GM20000 (cell line): Measurements from ENCODE around the gene CDC42SE2.

Source experiments
- DNase-seq: peaks from one replicate; pipeline ENCODE4 v3.0.0; 2012; ENCODE audit warnings: low spot score
- CTCF ChIP-seq: IDR thresholded peaks from 2 replicates; pipeline ENCODE4 v1.5.1; 2012; ENCODE audit warnings: mild to moderate bottlenecking, control low read depth; ENCODE audit errors: extremely low read depth, missing control alignments

CDC42SE2 gene

GRCh38 chr5:131400585-131400984, 136.7 kb downstream of the CDC42SE2 start:
- no peak for DNase-seq
- TF ChIP-seq CTCF: no peak

GRCh38 chr5:131405674-131406073, 141.8 kb downstream of the CDC42SE2 start:
- TF ChIP-seq CTCF: no peak
- DNase-seq: no peak

GRCh38 chr5:131406076-131406475, 142.2 kb downstream of the CDC42SE2 start:
- no peak for TF ChIP-seq CTCF
- DNase-seq: no peak

DNA sequence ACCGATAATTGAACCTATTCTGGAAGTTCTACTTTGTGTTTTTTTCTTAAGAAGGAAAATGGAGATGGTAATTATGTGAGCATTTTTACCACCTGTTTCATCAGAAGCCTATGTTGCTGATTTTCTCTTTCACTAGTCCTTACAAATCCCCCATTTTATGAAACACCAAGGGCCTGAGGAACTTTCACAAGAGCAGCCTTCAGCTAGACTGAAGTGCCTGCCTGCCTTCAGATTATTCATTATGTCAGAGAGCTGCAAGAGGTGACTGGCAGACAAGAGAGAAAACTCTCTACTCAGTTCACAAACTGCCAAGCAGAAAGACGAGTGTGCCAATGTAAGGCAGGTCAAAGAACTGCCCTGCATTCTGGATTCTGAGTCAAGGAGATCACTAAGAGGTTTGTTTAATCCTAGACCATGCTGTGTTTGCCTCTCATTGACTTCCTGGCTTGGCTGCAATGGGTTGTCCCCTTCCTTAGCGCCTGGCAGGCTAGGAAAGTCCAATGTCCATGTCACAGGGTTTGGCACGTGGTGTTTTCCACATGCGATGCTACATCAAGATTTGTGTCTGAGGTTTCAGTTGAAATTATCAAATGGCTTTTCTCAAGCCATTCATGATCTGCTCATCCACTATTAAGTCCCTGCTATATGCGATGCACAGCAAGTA, 143.3 kb downstream of the CDC42SE2 start:
- TF ChIP-seq CTCF: no peak
- DNase-seq: no peak

DNA sequence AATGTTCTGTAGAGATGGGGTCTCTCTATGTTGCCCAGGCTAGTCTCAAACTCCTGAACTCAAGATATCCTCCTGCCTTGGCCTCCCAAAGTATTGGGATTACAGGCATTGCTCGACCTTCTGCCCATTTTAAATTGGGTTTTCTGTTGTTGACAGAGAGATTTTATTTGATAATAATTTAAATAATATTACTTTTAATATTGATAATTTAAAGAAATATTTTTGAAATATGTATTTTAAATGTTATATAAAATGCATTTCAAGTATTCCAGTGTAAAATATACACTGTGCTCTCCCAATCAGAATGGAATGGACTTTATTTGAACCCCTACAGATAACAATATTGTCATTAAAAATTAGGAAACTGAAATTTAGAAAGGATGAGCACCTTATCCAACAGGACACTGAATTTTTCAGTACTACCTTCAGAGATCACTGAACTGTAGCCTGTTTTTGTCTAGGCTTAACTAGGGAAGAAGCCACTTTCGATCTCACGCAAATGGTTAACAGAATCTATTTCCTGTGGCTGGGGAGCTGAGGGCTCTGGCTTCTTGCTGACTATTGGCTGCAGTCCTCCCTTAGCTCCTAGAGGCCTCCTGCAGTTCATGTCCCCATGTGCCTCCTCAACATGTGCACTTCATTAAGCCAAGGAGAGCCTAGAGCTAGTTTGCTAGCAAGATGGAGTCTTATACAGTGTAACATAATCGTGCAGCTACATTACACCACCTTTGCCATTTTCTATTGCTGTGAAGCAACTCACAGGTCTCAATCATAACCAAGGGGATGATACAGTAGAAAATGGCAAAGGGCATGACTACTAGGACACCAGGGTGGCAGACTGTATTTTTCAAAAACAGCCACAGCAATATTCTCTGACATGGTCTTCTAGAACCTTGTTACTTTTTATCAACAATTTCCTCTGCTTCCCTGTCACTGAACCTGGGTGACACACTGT, 150.0 kb downstream of the CDC42SE2 start:
- TF ChIP-seq CTCF: no peak
- peak; percentile 42 for DNase-seq

DNA sequence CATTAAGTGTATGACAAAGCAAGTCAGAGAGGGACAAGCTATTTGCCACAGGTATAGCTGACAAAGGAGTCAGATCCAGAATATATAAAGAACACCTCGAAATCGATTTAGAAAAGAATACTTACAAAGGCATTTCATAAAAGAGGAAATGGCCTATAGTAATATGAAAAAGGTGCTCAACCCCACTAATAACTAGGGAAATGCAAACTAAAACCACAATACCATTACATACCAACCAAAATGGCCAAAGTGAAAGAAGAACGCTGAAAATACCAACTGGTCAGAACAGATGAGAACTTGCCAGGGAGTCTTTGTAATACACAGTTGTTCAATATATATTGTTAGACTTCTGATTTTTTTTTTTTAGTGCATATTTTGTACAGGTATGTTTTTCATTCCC, 152.9 kb downstream of the CDC42SE2 start:
- peak; percentile 17 for DNase-seq
- no peak for TF ChIP-seq CTCF

GRCh38 chr5:131417240-131417869, 153.5 kb downstream of the CDC42SE2 start:
- TF ChIP-seq CTCF: peak; percentile 63
- DNase-seq: peak; percentile 46
